ENCODE measurements around the gene MAPK11.

The MAPK11 gene

GRCh38 chr22:50260801-50261614 lies 9.2 kb downstream of the MAPK11 start:
- no peak overlapping the region for H3K27ac Mint-ChIP-seq
- ATAC-seq (replicated peaks) (peak; percentile 60 to 67), DNase-seq (no peak)
- no peaks in the 10 kb centered on the region for H3K9me3 Mint-ChIP-seq
- H3K36me3 Mint-ChIP-seq = peaks cover 0 to 3% of the 10 kb centered on the region in 2 donors
- peak overlapping the region; percentile 48 to 51 for H3K4me3 Mint-ChIP-seq
- peaks cover 24 to 36% of the 10 kb centered on the region in 2 donors for H3K4me1 Mint-ChIP-seq
- H3K27me3 Mint-ChIP-seq = peaks cover 23 to 46% of the 10 kb centered on the region in 2 donors

GRCh38 chr22:50260434-50260800 lies 9.8 kb downstream of the MAPK11 start:
- DNase-seq (no peak), ATAC-seq (replicated peaks) (no peak)
- Mint-ChIP-seq H3K36me3 (peaks cover 0 to 3% of the 10 kb centered on the region in 2 donors), H3K4me1 (peaks cover 22 to 35% of the 10 kb centered on the region in 2 donors), H3K9me3 (no peaks in the 10 kb centered on the region), H3K27ac (no peak overlapping the region), H3K4me3 (peak overlapping the region; percentile 48 to 51), H3K27me3 (peaks cover 23 to 46% of the 10 kb centered on the region in 2 donors)

GRCh38 chr22:50259302-50259701 lies 10.9 kb downstream of the MAPK11 start:
- no peak overlapping the region for H3K4me3 Mint-ChIP-seq
- no peaks in the 10 kb centered on the region for H3K9me3 Mint-ChIP-seq

GRCh38 chr22:50258361-50259292 lies 11.6 kb downstream of the MAPK11 start:
- Mint-ChIP-seq H3K27ac (peak overlapping the region; percentile 25), H3K4me1 (peaks cover 12 to 22% of the 10 kb centered on the region in 2 donors), H3K27me3 (peaks cover 15 to 39% of the 10 kb centered on the region in 2 donors), H3K9me3 (no peaks in the 10 kb centered on the region), H3K4me3 (no peak overlapping the region), H3K36me3 (peaks cover 0 to 3% of the 10 kb centered on the region in 2 donors)
- DNase-seq (no peak), ATAC-seq (replicated peaks) (no peak)

More at GRCh38 chr22:50259302-50259701, 10.9 kb downstream of the MAPK11 start:
- peaks cover 0 to 3% of the 10 kb centered on the region in 2 donors for H3K36me3 Mint-ChIP-seq
- ATAC-seq (replicated peaks) = no peak
- H3K27ac Mint-ChIP-seq = no peak overlapping the region
- DNase-seq = no peak
- peaks cover 17 to 40% of the 10 kb centered on the region in 2 donors for H3K27me3 Mint-ChIP-seq
- peaks cover 14 to 25% of the 10 kb centered on the region in 2 donors for H3K4me1 Mint-ChIP-seq

GRCh38 chr22:50257451-50258360 lies 12.5 kb downstream of the MAPK11 start:
- H3K4me3 Mint-ChIP-seq = no peak overlapping the region
- H3K9me3 Mint-ChIP-seq = no peaks in the 10 kb centered on the region
- peaks cover 0 to 3% of the 10 kb centered on the region in 2 donors for H3K36me3 Mint-ChIP-seq
- peaks cover 15 to 30% of the 10 kb centered on the region in 2 donors for H3K27me3 Mint-ChIP-seq
- H3K27ac Mint-ChIP-seq = no peak overlapping the region
- no peak for ATAC-seq (replicated peaks)
- no peak for DNase-seq
- peaks cover 7 to 15% of the 10 kb centered on the region in 2 donors for H3K4me1 Mint-ChIP-seq

GRCh38 chr22:50257041-50257440 lies 13.1 kb downstream of the MAPK11 start:
- peaks cover under 1 to 13% of the 10 kb centered on the region in 2 donors for H3K4me1 Mint-ChIP-seq
- no peaks in the 10 kb centered on the region for H3K9me3 Mint-ChIP-seq
- peaks cover 10 to 23% of the 10 kb centered on the region in 2 donors for H3K27me3 Mint-ChIP-seq
- no peak overlapping the region for H3K4me3 Mint-ChIP-seq
- H3K36me3 Mint-ChIP-seq = peaks cover 0 to 3% of the 10 kb centered on the region in 2 donors
- H3K27ac Mint-ChIP-seq = no peak overlapping the region
- no peak for DNase-seq
- ATAC-seq (replicated peaks) = no peak

GRCh38 chr22:50256258-50256862 lies 13.8 kb downstream of the MAPK11 start:
- H3K4me1 Mint-ChIP-seq = peaks cover 0 to 17% of the 10 kb centered on the region in 2 donors
- H3K9me3 Mint-ChIP-seq = no peaks in the 10 kb centered on the region
- H3K4me3 Mint-ChIP-seq = no peak overlapping the region
- H3K27ac Mint-ChIP-seq = peak overlapping the region; percentile 20
- H3K36me3 Mint-ChIP-seq = peaks cover 0 to 3% of the 10 kb centered on the region in 2 donors
- DNase-seq (no peak), ATAC-seq (replicated peaks) (no peak)
- peaks cover 8 to 20% of the 10 kb centered on the region in 2 donors for H3K27me3 Mint-ChIP-seq

- Mint-ChIP-seq H3K27ac (no peak overlapping the region), H3K27me3 (peaks cover 8 to 20% of the 10 kb centered on the region in 2 donors), H3K4me1 (peaks cover 0 to 18% of the 10 kb centered on the region in 2 donors), H3K9me3 (no peaks in the 10 kb centered on the region), H3K36me3 (peaks cover 0 to 3% of the 10 kb centered on the region in 2 donors), H3K4me3 (no peak overlapping the region)
- DNase-seq = no peak
- no peak for ATAC-seq (replicated peaks)
These were observed 14.6 kb downstream of the MAPK11 start for GRCh38 chr22:50255607-50256006.

- DNase-seq = no peak
- no peaks in the 10 kb centered on the region for H3K9me3 Mint-ChIP-seq
- peaks cover 8 to 19% of the 10 kb centered on the region in 2 donors for H3K27me3 Mint-ChIP-seq
- peaks cover 3 to 22% of the 10 kb centered on the region in 2 donors for H3K4me1 Mint-ChIP-seq
- no peak overlapping the region for H3K4me3 Mint-ChIP-seq
- peaks cover 0 to 3% of the 10 kb centered on the region in 2 donors for H3K36me3 Mint-ChIP-seq
- no peak for ATAC-seq (replicated peaks)
- H3K27ac Mint-ChIP-seq = no peak overlapping the region
These were observed 15.1 kb downstream of the MAPK11 start for GRCh38 chr22:50255099-50255498.

GRCh38 chr22:50253941-50254340 lies 16.2 kb downstream of the MAPK11 start:
- no peak overlapping the region for H3K27ac Mint-ChIP-seq
- ATAC-seq (replicated peaks) (no peak), DNase-seq (no peak)
- H3K27me3 Mint-ChIP-seq = peaks cover 5 to 7% of the 10 kb centered on the region in 2 donors
- H3K4me1 Mint-ChIP-seq = peaks cover 4 to 27% of the 10 kb centered on the region in 2 donors
- H3K36me3 Mint-ChIP-seq = peaks cover 1 to 3% of the 10 kb centered on the region in 2 donors
- H3K4me3 Mint-ChIP-seq = no peak overlapping the region
- no peaks in the 10 kb centered on the region for H3K9me3 Mint-ChIP-seq

- H3K27ac Mint-ChIP-seq = no peak overlapping the region
- peaks cover 0 to under 1% of the 10 kb centered on the region in 2 donors for H3K27me3 Mint-ChIP-seq
- no peak for ATAC-seq (replicated peaks)
- no peaks in the 10 kb centered on the region for H3K9me3 Mint-ChIP-seq
- peaks cover 4 to 23% of the 10 kb centered on the region in 2 donors for H3K4me1 Mint-ChIP-seq
- no peak overlapping the region for H3K4me3 Mint-ChIP-seq
- H3K36me3 Mint-ChIP-seq = peaks cover 1 to 3% of the 10 kb centered on the region in 2 donors
- no peak for DNase-seq
These were observed 16.9 kb downstream of the MAPK11 start for GRCh38 chr22:50253046-50253915.
